GM21390 (cell line): ENCODE data around the gene CLCF1.

Experiments used
- ATAC-seq: cut with Tn5 transposase; IDR thresholded peaks from one replicate; pipeline ENCODE4 v1.9.1; 2021; ENCODE audit not compliant: unreplicated experiment

Gene CLCF1

GRCh38 chr11:67372993-67373647 lies at the start of gene CLCF1:
Gene CLCF1, minus strand, starts transcription at chr11:67373598. Its CDS starts 59 bp downstream, at chr11:67373539.
- no peak for ATAC-seq

GRCh38 chr11:67422891-67423290 lies 49.5 kb upstream of the CLCF1 start:
- no peak for ATAC-seq

- ATAC-seq: no peak
Measured at GRCh38 chr11:67421430-67422031, 48.1 kb upstream of the CLCF1 start.

- peak; percentile 84 for ATAC-seq
Measured at GRCh38 chr11:67420646-67421429, 47.4 kb upstream of the CLCF1 start.

- ATAC-seq: no peak
Measured at GRCh38 chr11:67420147-67420645, 46.8 kb upstream of the CLCF1 start.

- no peak for ATAC-seq
Measured at GRCh38 chr11:67419325-67420049, 46.1 kb upstream of the CLCF1 start.

- ATAC-seq: no peak
Measured at GRCh38 chr11:67418476-67419281, 45.3 kb upstream of the CLCF1 start.

- no peak for ATAC-seq
Measured at GRCh38 chr11:67417425-67417824, 44.0 kb upstream of the CLCF1 start.

- no peak for ATAC-seq
Measured at GRCh38 chr11:67416416-67417335, 43.3 kb upstream of the CLCF1 start.

GRCh38 chr11:67415501-67416304 lies 42.3 kb upstream of the CLCF1 start, which contains the start of gene CARNS1:
Gene CARNS1, plus strand, starts transcription at chr11:67415678. Its CDS starts 522 bp downstream, at chr11:67416200.
- ATAC-seq: no peak

- ATAC-seq: no peak
Measured at GRCh38 chr11:67413266-67413849, 40.0 kb upstream of the CLCF1 start.

GRCh38 chr11:67412495-67413179 lies 39.2 kb upstream of the CLCF1 start:
- ATAC-seq: no peak

- no peak for ATAC-seq
Measured at GRCh38 chr11:67411785-67412152, 38.4 kb upstream of the CLCF1 start.

GRCh38 chr11:67410984-67411784 lies 37.8 kb upstream of the CLCF1 start:
- ATAC-seq: no peak

- no peak for ATAC-seq
Measured at GRCh38 chr11:67410369-67410831, 37.0 kb upstream of the CLCF1 start.

GRCh38 chr11:67409781-67410368 lies 36.5 kb upstream of the CLCF1 start:
- no peak for ATAC-seq
